Measurements from ENCODE around the gene MYOF.
A peak's percentile ranks its signal among the peaks of the same experiment; 100 is the strongest.

The MYOF gene

GRCh38 chr10:93457511-93457910 lies 24.6 kb downstream of the MYOF start:
- H3K27me3 ChIP-seq (ENCODE audit: control insufficient read depth in 2 of 2, insufficient read depth in 2 of 2, low read length in 2 of 2) = no peaks in the 10 kb centered on the region
- no peak overlapping the region for H3K9ac ChIP-seq (ENCODE audit: low read depth in 1 of 2, low read length in 2 of 2)
- H3K4me1 ChIP-seq (ENCODE audit: control insufficient read depth in 2 of 2, insufficient read depth in 2 of 2, low read length in 2 of 2) = peaks cover 8 to 13% of the 10 kb centered on the region in 2 donors
- H3K27ac ChIP-seq (ENCODE audit: low read depth in 2 of 2, low read length in 2 of 2) = no peak overlapping the region
- H3K36me3 ChIP-seq (ENCODE audit: control insufficient read depth in 2 of 2, insufficient read depth in 2 of 2, low read length in 2 of 2) = peaks cover 0 to 11% of the 10 kb centered on the region in 2 donors
- no peak overlapping the region for H3K4me3 ChIP-seq (ENCODE audit: low read length in 2 of 2)
- H3K9me3 ChIP-seq (ENCODE audit: control insufficient read depth in 2 of 2, low read length in 2 of 2) = no peaks in the 10 kb centered on the region

DNA sequence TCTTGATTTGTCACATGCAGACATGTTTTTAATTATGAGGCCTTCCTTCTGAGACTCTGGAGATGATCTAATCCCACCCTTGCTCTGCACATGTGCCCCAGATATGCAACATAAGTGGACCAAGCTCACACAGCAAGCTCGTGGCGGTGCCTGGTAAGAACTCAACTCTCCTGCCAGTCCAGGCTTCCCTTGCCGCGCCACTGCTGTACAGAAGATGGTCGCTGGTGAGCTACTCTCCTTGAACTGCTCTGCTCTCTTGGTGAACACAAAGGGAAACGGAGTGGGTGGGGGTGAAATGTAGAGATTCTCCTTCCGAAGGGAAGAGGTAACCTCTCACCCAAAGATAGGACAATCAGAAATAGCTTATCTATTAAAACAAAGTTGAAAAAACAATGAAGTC lies 25.7 kb downstream of the MYOF start:
- no peaks in the 10 kb centered on the region for H3K9me3 ChIP-seq (ENCODE audit: control insufficient read depth in 2 of 2, low read length in 2 of 2)
- H3K9ac ChIP-seq (ENCODE audit: low read depth in 1 of 2, low read length in 2 of 2) = no peak overlapping the region
- H3K4me1 ChIP-seq (ENCODE audit: control insufficient read depth in 2 of 2, insufficient read depth in 2 of 2, low read length in 2 of 2) = peaks cover 8 to 13% of the 10 kb centered on the region in 2 donors
- peaks cover 1 to 13% of the 10 kb centered on the region in 2 donors for H3K36me3 ChIP-seq (ENCODE audit: control insufficient read depth in 2 of 2, insufficient read depth in 2 of 2, low read length in 2 of 2)
- no peaks in the 10 kb centered on the region for H3K27me3 ChIP-seq (ENCODE audit: control insufficient read depth in 2 of 2, insufficient read depth in 2 of 2, low read length in 2 of 2)
- H3K27ac ChIP-seq (ENCODE audit: low read depth in 2 of 2, low read length in 2 of 2) = no peak overlapping the region
- H3K4me3 ChIP-seq (ENCODE audit: low read length in 2 of 2) = no peak overlapping the region

DNA sequence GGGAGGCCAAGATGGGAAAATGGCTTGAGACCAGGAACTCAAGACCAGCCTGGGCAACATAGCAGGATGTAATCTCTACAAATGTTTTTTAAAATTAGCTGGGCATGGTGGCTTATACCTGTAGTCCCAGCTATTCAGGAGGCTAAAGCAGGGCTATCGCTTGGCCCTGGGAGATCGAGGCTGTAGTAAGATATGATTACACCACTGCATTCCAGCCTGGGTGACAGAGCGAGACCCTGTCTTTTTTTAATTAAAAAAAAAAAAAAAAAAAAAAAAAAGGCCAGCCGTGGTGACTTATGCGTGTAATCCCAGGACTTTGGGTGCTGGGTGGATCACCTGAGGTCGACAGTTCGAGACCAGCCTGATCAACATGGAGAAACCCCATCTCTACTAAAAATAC lies 27.4 kb downstream of the MYOF start:
- no peaks in the 10 kb centered on the region for H3K27me3 ChIP-seq (ENCODE audit: control insufficient read depth in 2 of 2, insufficient read depth in 2 of 2, low read length in 2 of 2)
- no peaks in the 10 kb centered on the region for H3K9me3 ChIP-seq (ENCODE audit: control insufficient read depth in 2 of 2, low read length in 2 of 2)
- H3K27ac ChIP-seq (ENCODE audit: low read depth in 2 of 2, low read length in 2 of 2) = no peak overlapping the region
- H3K4me1 ChIP-seq (ENCODE audit: control insufficient read depth in 2 of 2, insufficient read depth in 2 of 2, low read length in 2 of 2) = peaks cover 8 to 12% of the 10 kb centered on the region in 2 donors
- no peak overlapping the region for H3K9ac ChIP-seq (ENCODE audit: low read depth in 1 of 2, low read length in 2 of 2)
- H3K36me3 ChIP-seq (ENCODE audit: control insufficient read depth in 2 of 2, insufficient read depth in 2 of 2, low read length in 2 of 2) = peaks cover 4 to 21% of the 10 kb centered on the region in 2 donors
- no peak overlapping the region for H3K4me3 ChIP-seq (ENCODE audit: low read length in 2 of 2)

- Histone ChIP-seq H3K36me3 (ENCODE audit: control insufficient read depth in 2 of 2, insufficient read depth in 2 of 2, low read length in 2 of 2) (peaks cover 5 to 21% of the 10 kb centered on the region in 2 donors), H3K27me3 (ENCODE audit: control insufficient read depth in 2 of 2, insufficient read depth in 2 of 2, low read length in 2 of 2) (no peaks in the 10 kb centered on the region), H3K9ac (ENCODE audit: low read depth in 1 of 2, low read length in 2 of 2) (no peak overlapping the region), H3K4me3 (ENCODE audit: low read length in 2 of 2) (no peak overlapping the region), H3K4me1 (ENCODE audit: control insufficient read depth in 2 of 2, insufficient read depth in 2 of 2, low read length in 2 of 2) (peaks cover 3 to 6% of the 10 kb centered on the region in 2 donors), H3K9me3 (ENCODE audit: control insufficient read depth in 2 of 2, low read length in 2 of 2) (no peaks in the 10 kb centered on the region), H3K27ac (ENCODE audit: low read depth in 2 of 2, low read length in 2 of 2) (no peak overlapping the region)
These were observed 28.0 kb downstream of the MYOF start for GRCh38 chr10:93454146-93454545.

- Histone ChIP-seq H3K4me1 (ENCODE audit: control insufficient read depth in 2 of 2, insufficient read depth in 2 of 2, low read length in 2 of 2) (no peaks in the 10 kb centered on the region), H3K9me3 (ENCODE audit: control insufficient read depth in 2 of 2, low read length in 2 of 2) (no peaks in the 10 kb centered on the region), H3K4me3 (ENCODE audit: low read length in 2 of 2) (no peak overlapping the region), H3K27ac (ENCODE audit: low read depth in 2 of 2, low read length in 2 of 2) (no peak overlapping the region), H3K9ac (ENCODE audit: low read depth in 1 of 2, low read length in 2 of 2) (no peak overlapping the region), H3K27me3 (ENCODE audit: control insufficient read depth in 2 of 2, insufficient read depth in 2 of 2, low read length in 2 of 2) (no peaks in the 10 kb centered on the region), H3K36me3 (ENCODE audit: control insufficient read depth in 2 of 2, insufficient read depth in 2 of 2, low read length in 2 of 2) (peaks cover 10 to 18% of the 10 kb centered on the region in 2 donors)
These were observed 30.0 kb downstream of the MYOF start for GRCh38 chr10:93452143-93452542.

DNA sequence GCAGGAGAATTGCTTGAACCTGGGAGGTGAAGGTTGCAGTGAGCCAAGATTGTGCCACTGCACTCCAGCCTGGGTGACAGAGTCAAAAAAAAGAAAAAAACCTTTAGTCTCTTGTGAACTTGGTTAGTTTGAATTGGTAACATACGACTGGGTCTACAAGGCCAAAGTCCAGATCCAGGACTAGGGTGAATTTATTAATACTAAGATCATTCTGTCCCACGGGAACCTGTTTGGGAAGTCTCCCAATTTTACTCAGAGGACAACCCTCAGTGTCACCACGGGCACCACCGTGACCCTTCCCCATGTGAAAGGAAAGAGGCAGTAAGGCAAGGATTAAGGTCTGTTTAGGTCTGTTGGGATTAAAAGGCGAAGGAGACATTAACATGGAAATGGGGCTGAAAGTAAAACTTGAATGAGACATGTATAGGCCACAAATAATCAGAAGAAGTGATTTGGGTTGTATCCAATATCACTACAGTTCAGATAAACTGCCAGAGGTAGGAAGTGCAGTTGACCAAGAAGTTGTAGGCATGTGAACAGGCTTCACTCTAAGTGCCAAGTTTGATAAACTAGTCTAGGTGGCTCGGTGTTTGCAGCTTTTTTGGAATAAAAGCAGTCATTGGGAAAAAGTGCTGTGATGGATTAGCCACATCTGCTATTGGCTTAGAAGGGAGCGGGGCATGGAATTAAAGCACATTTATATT lies 30.7 kb downstream of the MYOF start:
- H3K4me1 ChIP-seq (ENCODE audit: control insufficient read depth in 2 of 2, insufficient read depth in 2 of 2, low read length in 2 of 2) = peaks cover 0 to 5% of the 10 kb centered on the region in 2 donors
- no peak overlapping the region for H3K27ac ChIP-seq (ENCODE audit: low read depth in 2 of 2, low read length in 2 of 2)
- H3K9ac ChIP-seq (ENCODE audit: low read depth in 1 of 2, low read length in 2 of 2) = no peak overlapping the region
- peaks cover 10 to 16% of the 10 kb centered on the region in 2 donors for H3K36me3 ChIP-seq (ENCODE audit: control insufficient read depth in 2 of 2, insufficient read depth in 2 of 2, low read length in 2 of 2)
- no peak overlapping the region for H3K4me3 ChIP-seq (ENCODE audit: low read length in 2 of 2)
- no peaks in the 10 kb centered on the region for H3K9me3 ChIP-seq (ENCODE audit: control insufficient read depth in 2 of 2, low read length in 2 of 2)
- no peaks in the 10 kb centered on the region for H3K27me3 ChIP-seq (ENCODE audit: control insufficient read depth in 2 of 2, insufficient read depth in 2 of 2, low read length in 2 of 2)

GRCh38 chr10:93447970-93448369 lies 34.2 kb downstream of the MYOF start:
- Histone ChIP-seq H3K4me3 (ENCODE audit: low read length in 2 of 2) (no peak overlapping the region), H3K27me3 (ENCODE audit: control insufficient read depth in 2 of 2, insufficient read depth in 2 of 2, low read length in 2 of 2) (no peaks in the 10 kb centered on the region), H3K9me3 (ENCODE audit: control insufficient read depth in 2 of 2, low read length in 2 of 2) (no peaks in the 10 kb centered on the region), H3K36me3 (ENCODE audit: control insufficient read depth in 2 of 2, insufficient read depth in 2 of 2, low read length in 2 of 2) (peaks cover 10 to 15% of the 10 kb centered on the region in 2 donors), H3K4me1 (ENCODE audit: control insufficient read depth in 2 of 2, insufficient read depth in 2 of 2, low read length in 2 of 2) (peaks cover 13 to 23% of the 10 kb centered on the region in 2 donors), H3K27ac (ENCODE audit: low read depth in 2 of 2, low read length in 2 of 2) (no peak overlapping the region), H3K9ac (ENCODE audit: low read depth in 1 of 2, low read length in 2 of 2) (no peak overlapping the region)

DNA sequence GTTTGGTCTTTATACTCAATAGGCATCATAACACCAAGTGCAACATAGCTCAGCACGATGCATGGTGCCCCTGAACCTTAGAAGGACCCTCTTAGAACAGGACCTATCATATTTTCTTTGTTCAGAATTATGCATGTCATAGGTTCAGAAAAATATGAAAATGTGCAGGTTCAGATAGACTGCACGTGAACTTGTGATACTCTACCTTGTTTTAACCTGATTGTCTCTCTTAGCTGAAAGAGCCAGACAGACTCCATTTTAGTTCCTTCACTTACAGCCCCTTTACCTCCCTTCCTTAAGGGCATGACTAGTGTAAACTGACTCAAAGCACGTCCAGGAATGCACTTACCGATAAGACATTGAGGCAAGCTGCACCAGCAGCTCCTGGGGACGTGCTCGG lies 35.1 kb downstream of the MYOF start:
- no peak overlapping the region for H3K4me3 ChIP-seq (ENCODE audit: low read length in 2 of 2)
- H3K9ac ChIP-seq (ENCODE audit: low read depth in 1 of 2, low read length in 2 of 2) = no peak overlapping the region
- H3K27me3 ChIP-seq (ENCODE audit: control insufficient read depth in 2 of 2, insufficient read depth in 2 of 2, low read length in 2 of 2) = no peaks in the 10 kb centered on the region
- H3K27ac ChIP-seq (ENCODE audit: low read depth in 2 of 2, low read length in 2 of 2) = peak overlapping the region in 1 of 2 donors; percentile 73
- peaks cover 13 to 30% of the 10 kb centered on the region in 2 donors for H3K4me1 ChIP-seq (ENCODE audit: control insufficient read depth in 2 of 2, insufficient read depth in 2 of 2, low read length in 2 of 2)
- no peaks in the 10 kb centered on the region for H3K9me3 ChIP-seq (ENCODE audit: control insufficient read depth in 2 of 2, low read length in 2 of 2)
- H3K36me3 ChIP-seq (ENCODE audit: control insufficient read depth in 2 of 2, insufficient read depth in 2 of 2, low read length in 2 of 2) = peaks cover 10 to 15% of the 10 kb centered on the region in 2 donors

DNA sequence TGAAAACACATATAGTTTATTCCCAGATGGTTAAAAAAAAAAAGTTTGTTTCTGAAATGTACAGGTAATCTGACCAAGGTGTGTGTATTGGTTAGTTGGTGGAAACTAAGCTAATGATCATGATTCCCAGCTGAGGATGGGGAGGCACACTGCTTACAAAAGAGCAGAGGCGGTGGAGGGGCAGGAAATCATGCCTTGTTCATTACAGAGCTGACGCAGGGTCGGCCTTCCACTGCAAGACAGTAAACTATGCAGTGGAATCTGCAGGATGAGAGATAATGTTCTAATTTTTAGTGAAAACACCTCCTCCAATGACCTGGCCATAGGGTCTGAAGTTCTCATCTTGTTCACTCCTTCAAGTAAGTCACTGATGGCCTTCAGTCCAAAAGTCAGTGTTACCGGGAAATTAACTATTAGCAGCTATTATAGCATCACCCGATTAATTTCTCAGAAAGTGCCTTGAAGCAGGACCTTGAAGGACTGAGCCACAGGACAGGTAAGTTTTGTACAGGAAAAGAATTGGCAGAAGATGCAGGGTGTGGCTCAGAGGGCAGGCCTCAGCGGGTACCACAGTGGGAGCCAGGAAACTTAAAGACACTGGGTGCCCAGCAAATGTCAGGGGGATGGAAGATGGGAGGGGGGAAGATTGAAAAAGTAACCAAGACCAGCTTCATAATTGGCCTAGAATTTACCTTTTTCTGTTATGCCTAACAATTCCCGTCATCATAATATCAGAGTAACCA lies 36.0 kb downstream of the MYOF start:
- H3K9ac ChIP-seq (ENCODE audit: low read depth in 1 of 2, low read length in 2 of 2) = peak overlapping the region; percentile 16 to 48
- H3K4me1 ChIP-seq (ENCODE audit: control insufficient read depth in 2 of 2, insufficient read depth in 2 of 2, low read length in 2 of 2) = peaks cover 13 to 30% of the 10 kb centered on the region in 2 donors
- peak overlapping the region; percentile 73 to 77 for H3K27ac ChIP-seq (ENCODE audit: low read depth in 2 of 2, low read length in 2 of 2)
- H3K36me3 ChIP-seq (ENCODE audit: control insufficient read depth in 2 of 2, insufficient read depth in 2 of 2, low read length in 2 of 2) = peaks cover 5 to 10% of the 10 kb centered on the region in 2 donors
- H3K9me3 ChIP-seq (ENCODE audit: control insufficient read depth in 2 of 2, low read length in 2 of 2) = no peaks in the 10 kb centered on the region
- H3K27me3 ChIP-seq (ENCODE audit: control insufficient read depth in 2 of 2, insufficient read depth in 2 of 2, low read length in 2 of 2) = no peaks in the 10 kb centered on the region
- H3K4me3 ChIP-seq (ENCODE audit: low read length in 2 of 2) = peak overlapping the region in 1 of 2 donors; percentile 9
